ENCODE measurements around the gene TNNC2.
"Not testable (repeated sequence)": the region's sequence is repeated elsewhere in the genome, so short reads cannot be mapped to it uniquely, and the experiment has no call there.

Gene TNNC2

DNA sequence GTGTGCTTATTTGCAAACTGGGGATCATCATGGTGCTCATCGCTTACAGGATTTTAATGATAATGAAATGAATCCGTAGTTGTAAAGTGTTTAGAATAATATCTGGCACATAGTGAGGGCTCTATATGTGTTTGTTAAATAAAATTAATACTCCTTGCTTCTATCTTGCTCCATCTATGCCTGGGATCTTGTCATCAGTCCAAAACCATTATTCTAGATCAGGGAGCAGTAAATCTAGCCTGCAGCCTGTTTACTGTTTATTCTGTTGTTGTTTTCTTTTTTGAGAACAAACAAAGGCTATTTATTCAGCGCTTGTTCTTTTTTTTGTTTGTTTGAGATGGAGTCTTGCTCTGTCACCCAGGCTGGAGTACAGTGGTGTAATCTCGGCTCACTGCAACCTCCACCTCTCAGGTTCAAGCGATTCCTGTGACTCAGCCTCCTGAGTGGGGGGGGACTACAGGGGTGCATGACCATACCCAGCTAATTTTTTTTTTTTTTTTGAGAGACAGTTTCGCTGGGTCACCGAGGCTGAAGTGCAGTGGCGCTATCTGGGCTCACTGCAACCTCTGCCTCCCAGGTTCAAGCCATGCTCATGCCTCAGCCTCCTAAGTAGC lies 22.0 kb upstream of the TNNC2 start:
- no peak for DNase-seq (ENCODE audit: low read depth)

DNA sequence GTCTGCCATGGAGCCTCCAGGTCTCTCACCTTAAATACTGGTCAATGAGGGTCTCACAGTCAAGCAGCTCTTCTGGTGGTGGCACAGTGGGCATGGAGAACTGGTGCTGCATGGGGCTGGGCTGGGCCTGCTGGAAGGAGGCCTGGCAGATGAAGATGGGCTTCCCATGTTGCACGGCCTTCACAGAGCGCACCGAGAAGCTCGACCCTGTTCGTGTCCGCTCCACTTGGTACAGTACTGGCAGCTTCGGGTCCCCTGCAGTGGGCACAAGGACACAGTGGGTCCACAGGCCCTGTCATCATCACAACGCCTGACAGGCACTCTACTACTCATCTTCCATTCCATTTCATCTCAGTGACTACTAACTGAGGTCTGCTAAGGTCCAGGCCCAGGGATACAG lies 21.3 kb upstream of the TNNC2 start:
- no peak for DNase-seq (ENCODE audit: low read depth)

DNA sequence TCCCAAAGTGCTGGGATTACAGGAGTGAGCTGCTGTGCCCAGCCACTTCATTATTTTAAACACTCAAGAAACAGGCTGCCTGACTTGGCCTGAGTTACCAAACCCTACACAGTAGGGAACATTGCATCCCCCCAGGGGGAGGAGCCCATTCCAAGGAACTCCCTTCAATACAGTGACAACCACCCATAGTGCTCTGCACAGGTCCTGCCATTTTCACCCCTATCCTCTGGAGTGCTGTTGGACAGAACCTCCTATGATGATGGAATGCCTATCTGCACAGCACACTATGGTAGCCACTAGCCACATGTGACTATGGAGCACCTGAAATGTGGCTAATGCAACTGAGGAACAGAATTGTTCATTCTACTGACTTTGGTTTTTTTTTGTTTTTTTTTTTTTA lies 18.3 kb upstream of the TNNC2 start:
- DNase-seq (ENCODE audit: low read depth): no peak

DNA sequence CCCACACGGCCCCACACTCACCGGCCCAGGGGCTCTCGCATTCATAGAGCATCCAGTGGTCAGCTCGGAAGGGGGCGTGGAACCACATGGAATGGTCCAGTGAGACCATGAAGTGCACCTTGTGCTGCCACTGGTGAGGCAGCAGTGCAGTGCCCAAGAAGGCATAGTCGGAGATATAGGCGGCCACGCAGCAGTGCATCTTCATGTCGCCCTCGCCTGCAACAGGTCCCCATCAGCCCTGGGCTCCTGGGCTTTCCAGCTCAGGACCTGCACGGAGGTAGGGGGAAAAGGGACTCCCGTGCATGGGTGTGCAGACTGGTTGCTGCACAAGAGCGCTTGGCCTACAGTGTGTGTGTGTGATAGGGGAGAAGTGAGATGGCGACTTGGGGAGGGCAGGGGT lies 16.4 kb upstream of the TNNC2 start:
- no peak for DNase-seq (ENCODE audit: low read depth)

DNA sequence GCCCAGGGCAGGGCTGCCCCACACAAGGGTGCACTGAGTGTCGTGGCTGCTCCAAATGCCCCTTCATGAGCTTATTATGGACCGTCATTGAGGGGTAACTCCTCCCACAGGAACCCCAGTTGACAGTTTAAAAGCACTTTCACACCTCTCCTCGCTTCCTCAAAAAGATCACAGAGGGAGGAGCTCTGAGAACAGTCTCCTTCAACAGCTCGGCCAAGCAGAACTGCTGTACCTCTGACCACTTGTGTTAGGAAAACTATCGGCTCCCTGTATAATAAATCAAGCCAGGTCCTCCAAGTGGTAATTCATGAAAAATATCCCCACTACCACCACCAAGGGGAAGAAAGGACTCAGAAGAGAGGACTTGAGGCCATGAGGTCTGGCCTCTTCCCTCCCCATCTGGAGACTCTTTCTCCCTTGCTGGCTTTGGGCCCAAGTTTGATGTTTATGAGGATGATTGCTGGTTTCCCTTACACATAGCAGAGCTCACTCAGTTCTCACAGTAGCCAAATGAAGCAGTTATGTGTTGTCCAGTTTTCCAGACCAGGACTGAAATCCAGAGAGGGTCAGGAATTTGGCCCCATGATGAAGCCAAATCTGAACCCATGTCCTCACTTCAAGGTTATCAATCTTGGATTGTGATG lies 15.2 kb upstream of the TNNC2 start:
- peak; percentile 87 for DNase-seq (ENCODE audit: low read depth)

DNA sequence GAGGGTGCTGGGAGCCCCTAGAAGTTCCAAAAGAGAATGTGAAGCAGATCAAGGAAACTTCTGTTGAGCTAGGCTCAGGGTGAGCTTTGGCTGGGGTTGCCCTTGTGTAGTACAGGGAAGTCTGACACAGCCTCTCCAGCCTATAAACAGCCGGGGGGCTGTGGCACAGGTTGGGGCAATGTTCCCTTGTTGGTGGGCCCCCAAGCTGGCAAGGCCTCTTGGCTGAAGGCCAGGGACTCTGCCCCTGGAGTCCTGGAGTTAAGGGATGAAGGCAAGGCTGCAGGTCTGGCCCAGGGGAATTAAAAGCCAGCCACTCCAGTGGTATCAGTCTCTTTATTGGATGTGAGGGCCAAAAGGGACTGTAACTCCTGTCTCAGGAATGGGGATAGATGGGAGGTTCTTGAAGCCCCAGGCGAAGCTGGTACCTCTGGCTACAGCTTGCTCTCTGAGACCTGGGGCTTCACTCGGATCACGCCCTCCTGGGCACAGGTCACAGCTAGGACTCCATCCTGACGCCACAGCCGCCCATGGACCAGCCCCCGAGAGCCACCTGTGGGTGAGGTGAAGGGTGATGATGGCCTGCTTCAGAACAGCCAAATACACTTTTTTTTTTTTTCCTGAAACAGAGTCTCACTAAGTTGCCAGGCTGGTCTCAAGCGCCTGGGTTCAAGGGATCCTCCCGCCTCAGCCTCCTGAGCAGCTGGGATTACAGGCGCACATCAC lies 14.5 kb upstream of the TNNC2 start:
- no peak for DNase-seq (ENCODE audit: low read depth)

DNA sequence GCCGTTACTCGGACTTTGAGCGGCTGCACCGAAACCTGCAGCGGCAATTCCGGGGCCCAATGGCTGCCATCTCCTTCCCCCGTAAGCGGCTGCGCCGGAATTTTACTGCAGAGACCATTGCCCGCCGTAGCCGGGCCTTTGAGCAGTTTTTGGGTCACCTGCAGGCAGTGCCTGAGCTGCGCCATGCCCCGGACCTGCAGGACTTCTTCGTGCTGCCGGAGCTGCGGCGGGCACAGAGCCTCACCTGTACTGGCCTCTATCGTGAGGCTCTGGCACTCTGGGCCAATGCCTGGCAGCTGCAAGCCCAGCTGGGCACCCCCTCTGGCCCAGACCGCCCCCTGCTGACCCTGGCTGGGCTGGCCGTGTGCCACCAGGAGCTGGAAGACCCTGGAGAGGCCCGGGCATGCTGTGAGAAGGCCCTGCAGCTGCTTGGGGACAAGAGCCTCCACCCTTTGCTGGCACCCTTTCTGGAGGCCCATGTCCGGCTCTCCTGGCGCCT lies 13.6 kb upstream of the TNNC2 start:
- no peak for DNase-seq (ENCODE audit: low read depth)

DNA sequence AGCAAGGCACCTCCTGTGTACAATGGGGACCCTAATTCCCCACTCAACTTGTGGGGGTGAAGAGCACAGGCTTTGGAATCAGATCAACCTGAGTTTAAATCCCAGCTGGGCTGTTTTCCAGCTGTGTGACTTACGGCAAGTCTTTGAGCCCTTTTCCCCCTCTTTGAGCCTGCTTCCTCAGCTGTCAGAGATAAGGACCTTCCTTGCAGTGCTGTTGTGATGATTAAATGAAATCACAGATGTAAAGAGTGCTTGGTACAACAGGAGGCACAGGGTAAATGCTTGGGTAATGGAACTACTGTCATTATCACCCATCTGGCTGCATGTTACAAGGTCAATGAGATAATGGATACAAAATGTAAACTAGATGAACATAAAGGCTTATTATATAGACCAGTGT lies 9.7 kb upstream of the TNNC2 start:
- no peak for DNase-seq (ENCODE audit: low read depth)

DNA sequence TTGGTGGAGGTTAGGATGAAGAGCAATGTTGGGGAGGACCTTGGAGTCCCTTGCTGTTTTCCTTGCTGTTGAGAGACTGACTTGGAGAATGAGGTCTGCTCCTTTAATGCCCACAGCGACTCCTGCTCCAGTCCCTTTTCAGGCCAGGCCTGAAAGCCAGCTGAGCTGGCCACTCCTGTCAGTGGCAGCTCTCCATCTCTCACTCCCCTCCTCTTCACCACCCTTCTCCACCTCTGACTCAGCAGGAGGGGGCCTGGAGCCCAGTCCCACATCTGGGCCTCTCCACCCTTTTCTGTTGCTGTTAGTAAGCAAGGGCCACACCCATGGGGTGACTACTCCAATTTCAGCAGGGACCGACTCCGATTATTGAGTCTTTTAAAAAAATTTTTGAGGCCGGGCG lies 8.7 kb upstream of the TNNC2 start:
- peak; percentile 87 for DNase-seq (ENCODE audit: low read depth)

DNA sequence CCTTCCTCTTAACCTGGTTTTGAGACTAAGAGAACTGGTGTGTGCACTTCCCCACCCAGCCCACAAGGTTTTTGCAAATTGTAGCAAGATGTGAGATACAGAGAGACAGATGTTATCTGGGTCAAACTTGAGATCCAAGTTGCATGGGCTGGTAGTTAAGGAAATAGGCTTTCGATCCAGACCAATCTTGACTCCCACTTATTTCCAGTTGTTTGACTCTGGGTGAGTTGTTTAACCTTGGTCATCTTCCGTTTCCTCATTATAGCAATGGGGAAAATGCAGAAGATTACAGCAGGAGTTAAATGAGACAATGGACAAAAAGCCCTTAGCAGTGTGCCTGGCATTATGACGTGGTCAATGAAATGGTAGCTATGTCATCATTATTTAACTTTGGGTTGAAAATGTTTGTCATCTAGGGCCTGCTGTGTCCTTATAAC lies 8.2 kb upstream of the TNNC2 start:
- DNase-seq (ENCODE audit: low read depth): no peak

DNA sequence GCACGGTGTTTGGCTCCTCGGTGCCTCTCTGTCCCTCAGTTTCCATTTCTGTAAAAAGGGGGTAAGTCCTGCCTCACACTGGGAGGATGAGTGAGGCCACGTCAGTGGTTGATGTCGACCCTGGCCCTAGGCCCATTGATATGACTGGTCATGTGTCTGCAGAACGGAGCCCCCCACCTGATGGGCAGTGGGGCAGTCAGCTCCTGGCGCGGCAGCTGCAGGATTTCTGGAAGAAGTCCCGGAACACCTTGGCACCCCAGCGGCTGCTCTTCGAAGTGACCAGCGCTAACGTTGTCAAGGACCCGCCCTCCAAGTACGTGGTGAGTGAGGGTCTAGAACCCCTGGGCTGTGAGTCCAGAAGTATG lies 7.7 kb upstream of the TNNC2 start:
- DNase-seq (ENCODE audit: low read depth): no peak

DNA sequence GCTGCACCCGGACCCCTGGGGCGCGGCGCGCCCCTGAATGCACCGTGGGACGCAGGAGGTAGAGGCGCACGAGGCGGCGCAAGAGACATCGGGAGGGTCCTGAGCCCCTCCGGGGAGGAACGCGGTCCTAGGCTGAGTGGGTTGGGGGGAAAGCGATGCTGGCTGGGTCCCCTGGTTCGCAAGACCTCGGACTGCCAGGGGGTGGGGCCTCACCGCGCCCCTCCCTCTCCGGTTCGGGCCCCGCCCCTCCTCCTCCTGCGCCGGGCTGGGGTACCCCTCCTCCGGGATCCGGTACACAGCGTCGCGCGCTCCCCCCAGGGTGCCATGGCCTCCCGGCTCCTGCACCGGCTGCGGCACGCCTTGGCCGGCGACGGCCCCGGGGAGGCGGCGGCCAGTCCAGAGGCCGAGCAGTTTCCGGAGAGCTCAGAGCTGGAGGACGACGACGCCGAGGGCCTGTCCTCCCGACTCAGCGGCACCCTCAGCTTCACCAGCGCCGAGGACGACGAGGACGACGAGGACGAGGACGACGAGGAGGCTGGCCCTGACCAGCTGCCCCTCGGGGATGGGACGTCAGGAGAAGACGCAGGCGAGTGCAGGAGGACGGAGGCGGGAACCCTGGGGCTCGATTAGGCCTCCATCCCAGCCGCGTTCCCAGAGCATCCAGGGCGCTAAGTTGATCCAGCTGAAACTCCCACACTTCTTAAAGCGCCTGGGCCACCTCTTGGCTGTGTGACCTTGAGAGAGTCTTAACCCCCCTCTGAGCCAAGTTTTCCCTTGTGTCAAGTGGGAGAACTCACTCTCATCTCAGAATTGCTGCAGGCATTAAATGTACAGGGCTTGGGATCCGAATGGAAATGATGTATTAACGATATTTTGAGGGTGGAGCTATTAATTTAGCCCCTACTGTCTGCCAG lies 7.0 kb upstream of the TNNC2 start:
- DNase-seq (ENCODE audit: low read depth): no peak

DNA sequence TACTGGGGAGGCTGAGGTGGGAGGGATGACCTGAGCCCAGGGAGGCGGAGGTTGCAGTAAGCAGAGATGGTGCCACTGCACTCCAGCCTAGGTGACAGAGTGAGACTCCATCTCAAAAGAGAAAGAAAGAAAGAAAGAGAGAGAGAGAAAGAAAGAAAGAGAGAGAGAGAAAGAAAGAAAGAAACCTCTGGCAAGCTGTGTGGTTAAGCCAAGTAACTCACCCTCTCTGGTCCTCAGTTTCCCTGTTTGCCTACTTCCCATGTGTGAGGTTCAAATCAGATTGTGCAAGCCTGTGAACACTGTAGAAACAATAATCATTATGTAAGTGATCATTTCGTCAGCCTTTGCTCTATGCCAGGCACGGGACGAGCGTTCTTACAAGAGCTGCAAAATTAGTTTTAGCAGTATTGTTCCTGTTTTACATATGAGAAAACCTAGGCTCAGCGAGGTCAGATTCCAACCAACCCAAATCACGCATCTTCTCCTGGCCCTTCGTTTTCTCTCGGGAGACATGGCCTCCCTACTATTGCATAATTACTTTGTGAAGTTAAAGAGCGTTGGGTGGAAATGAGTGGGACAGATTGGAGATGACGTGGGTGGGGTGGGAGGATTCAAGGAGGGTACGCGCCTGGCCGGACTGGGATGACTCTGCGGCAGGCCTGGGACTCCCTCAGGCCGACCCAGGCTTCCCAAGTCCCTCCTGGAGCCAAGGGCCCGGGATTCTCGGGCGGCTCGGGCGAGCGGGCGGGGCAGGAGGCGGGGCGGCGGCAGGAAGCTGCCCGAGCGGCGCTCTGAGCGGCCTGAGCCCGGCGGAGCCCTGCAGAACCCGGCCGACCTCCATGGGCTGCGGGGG lies 6.1 kb upstream of the TNNC2 start, which contains the start of gene SNX21:
Gene SNX21, plus strand, starts transcription at position 770 of the 853 bp plus-strand sequence. CDS start 121 bp downstream, outside the sequence.
- DNase-seq (ENCODE audit: low read depth): peak; percentile 92

DNA sequence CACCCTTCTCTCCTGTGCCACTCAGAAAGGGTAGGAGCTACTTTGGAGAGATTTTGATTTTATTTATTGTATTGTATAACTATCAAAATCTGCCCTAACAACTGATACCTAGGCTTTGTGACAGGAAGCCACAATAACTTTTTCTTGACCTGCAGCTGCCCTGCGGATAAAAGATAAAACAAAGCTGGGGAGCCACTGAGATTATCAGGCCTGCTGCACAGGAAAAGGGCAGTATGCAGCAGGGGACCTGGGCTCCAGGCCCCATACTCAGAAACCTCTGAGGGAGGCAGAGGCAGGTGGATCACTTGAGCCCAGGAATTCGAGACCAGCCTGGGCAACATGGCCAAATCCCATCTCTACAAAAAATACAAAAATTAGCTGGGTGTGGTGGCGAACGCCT lies 5.5 kb upstream of the TNNC2 start:
- no peak for DNase-seq (ENCODE audit: low read depth)

DNA sequence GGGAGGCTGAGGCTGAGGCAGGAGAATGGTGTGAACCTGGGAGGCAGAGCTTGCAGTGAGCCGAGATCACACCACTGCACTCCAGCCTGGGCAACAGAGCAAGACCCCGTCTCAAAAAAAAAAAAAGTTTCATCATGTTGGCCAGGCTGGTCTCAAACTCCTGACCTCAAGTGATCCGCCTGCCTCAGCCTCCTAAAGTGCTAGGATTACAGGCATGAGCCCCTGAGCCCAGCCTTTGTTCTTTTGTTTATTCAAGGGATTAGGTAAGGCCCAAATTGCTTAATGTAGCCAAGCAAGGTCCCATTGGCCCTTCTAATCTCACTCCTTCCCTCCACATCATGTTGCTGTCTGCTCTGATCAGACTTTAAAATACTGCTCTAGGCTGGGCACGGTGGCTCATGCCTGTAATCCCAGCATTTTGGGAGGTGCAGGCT lies 2.6 kb upstream of the TNNC2 start:
- DNase-seq (ENCODE audit: low read depth): not testable (repeated sequence)

DNA sequence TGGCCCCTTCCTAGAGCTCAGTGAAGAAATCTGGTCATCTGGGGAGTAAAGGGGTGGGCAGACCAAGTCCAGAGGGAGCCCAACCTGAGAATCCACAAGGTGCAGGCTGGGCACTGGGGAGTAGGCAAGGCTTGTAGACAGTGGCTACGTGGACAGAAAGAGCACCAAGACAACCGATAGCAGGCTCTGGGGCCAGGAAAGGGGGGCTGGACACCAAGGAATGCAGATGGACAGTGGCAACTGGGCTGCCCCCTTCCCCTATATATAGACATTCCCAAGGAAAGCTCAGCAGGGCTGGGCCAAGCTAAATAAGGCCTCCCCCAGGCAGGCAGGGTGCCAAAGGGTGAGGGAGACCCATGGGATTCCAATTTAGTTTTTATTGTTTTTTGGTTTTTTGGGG lies 1.5 kb upstream of the TNNC2 start:
- DNase-seq (ENCODE audit: low read depth): no peak

DNA sequence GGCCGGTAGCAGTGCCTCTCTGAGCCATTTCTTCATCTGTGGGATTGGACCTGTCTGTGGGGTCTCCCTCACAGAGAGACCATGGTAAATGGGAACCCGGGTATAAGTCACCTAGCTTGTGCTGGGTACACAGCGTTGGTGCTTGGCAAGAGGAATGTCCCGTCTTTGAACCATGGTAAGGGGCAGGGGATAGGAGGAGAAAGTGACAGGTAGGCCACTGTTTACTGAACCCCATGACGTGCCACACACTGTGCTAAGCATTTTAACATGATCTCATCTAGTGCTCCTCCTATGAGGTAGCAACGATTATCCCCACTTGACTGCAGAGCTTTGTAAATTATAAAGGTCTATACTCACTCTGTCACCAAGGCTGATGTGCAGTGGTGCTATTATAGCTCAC lies 600 bp upstream of the TNNC2 start:
- DNase-seq (ENCODE audit: low read depth): no peak

DNA sequence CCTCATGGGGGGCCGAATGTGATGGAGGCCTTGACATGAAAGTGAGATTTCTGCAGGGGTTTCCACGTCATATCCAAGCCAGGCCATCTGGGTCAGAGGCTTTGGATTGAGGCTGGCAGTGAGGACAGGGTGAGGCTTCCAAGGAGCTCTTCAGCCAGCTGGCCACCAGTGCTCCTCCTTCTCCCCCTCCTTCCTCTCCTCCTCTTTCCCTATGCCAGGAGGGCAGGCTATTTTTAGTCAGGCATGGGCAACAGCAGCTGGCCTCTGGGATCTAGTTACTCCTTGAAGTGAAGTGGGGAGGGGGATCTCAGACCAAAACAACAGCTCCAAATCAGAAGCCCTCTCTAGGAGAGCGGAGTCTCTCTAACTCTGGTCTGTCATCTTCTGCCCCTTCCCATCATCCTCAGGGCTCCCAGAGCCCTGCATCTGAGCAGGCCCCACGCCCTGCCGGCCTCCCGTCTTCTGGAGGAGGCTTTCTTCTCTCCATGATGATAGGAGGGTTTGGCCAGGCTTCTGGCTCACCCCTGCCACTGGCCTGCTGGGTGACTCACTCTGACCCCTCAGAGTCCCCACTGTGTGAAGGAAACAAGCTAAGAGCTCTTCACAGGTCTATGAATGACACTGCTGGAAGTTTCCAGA lies 612 bp downstream of the TNNC2 start:
- DNase-seq (ENCODE audit: low read depth): no peak

DNA sequence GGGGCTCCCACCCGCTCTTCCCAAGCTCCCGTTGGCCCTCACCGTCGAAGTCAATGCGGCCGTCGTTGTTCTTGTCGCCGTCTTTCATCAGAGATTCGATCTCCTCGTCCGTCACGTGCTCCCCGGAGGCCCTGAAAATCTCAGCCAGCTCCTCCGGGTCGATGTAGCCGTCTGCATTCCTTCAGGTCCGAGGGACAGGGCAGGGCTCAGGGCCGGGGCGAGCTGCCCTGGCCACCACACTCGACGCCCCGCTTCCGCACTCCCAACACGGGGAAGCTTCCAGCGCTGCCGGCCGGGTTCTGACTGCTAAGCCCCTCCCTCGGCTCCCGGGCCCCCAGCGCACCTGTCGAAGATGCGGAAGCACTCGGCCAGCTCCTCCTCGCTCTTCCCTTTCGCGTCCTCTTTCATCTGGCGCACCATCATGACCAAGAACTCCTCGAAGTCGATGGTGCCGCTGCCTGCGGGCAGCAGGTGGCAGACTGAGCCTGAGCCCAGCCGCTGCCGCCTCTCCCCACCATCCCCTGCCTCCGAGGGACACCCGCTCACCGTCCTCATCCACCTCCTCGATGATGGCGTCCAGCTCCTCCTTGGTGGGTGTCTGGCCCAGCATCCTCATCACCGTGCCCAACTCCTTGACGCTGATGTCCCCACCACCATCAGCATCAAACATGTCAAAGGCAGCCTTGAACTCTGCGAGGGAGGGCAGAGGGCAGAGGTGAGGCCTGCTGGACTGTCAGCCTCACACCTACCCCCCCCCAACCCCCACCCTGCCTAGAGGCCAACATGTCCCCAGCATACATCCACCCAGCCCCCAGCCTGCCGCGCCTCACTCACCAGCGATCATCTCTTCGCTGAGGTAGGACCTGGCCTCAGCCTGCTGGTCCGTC lies 2.9 kb downstream of the TNNC2 start:
- DNase-seq (ENCODE audit: low read depth): no peak

DNA sequence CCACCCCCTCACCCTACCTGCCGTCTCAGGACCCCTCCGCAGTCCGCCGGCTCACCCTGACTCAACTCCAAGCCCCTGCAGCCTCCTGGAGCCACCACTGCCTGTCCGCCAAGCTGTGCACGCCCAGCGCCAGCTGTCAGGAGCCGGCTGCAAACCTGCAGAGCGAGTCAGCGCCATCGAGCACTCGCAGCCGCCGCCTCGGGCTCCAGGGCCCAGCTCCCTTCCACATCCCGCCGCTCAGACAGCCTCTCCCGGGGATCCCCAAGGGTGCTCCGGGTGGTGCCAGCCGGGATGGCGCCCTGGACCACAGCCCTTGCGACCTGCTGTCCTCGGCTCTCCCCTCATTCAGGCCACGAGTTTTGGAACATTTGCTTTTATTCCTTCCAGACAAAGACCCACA lies 4.3 kb downstream of the TNNC2 start:
- DNase-seq (ENCODE audit: low read depth): no peak
